GM12878 (cell line): ENCODE results near the gene TAF4.

Source experiments
- CTCF ChIP-seq, 3 experiments: IDR thresholded peaks in 2 of 3; conservative IDR thresholded peaks in 1 of 3; 2 replicates each; pipeline ENCODE4 v1.5.1; 2011; ENCODE audit warnings: low read depth in 3 of 3, low read length in 3 of 3, mild to moderate bottlenecking in 3 of 3, control low read depth in 2 of 3, moderate library complexity in 2 of 3, inconsistent platforms in 1 of 3, mixed read lengths in 1 of 3; ENCODE audit not compliant: control insufficient read depth in 2 of 3, insufficient read depth in 1 of 3; ENCODE audit errors: extremely low read depth in 1 of 3
- EP300 ChIP-seq, 2 experiments: fragments of 150-350 bp in 1 of 2; IDR thresholded peaks; 2 replicates each; pipeline ENCODE4 v1.6.1; 2011 to 2012; ENCODE audit warnings: low read depth in 2 of 2, low read length in 2 of 2, borderline replicate concordance in 1 of 2, improper control_type of control experiment in 1 of 2, inconsistent platforms in 1 of 2; ENCODE audit not compliant: control insufficient read depth in 1 of 2
- JUND ChIP-seq: IDR thresholded peaks from 2 replicates; pipeline ENCODE4 v1.6.1; 2012; ENCODE audit warnings: low read depth, mild to moderate bottlenecking, low read length, improper control_type of control experiment, moderate library complexity
- MAX ChIP-seq: IDR thresholded peaks from 2 replicates; pipeline ENCODE4 v1.6.1; 2012; ENCODE audit warnings: low read depth, low read length, improper control_type of control experiment
- RAD21 ChIP-seq: IDR thresholded peaks from 2 replicates; pipeline ENCODE4 v1.6.1; 2011; ENCODE audit warnings: mild to moderate bottlenecking, low read depth, low read length, moderate library complexity; ENCODE audit not compliant: insufficient read depth
- RCOR1 ChIP-seq: conservative IDR thresholded peaks from 2 replicates; pipeline ENCODE4 v1.6.1; 2012; ENCODE audit warnings: low read depth, low read length, improper control_type of control experiment
- REST ChIP-seq: IDR thresholded peaks from 2 replicates; pipeline ENCODE4 v1.6.1; 2012; ENCODE audit warnings: mild to moderate bottlenecking, low read depth, low read length
- SMARCA5 ChIP-seq: fragments of 450-650 bp; IDR thresholded peaks from 2 replicates; pipeline ENCODE4 v1.6.1; 2017; ENCODE audit warnings: mild to moderate bottlenecking
- TARDBP ChIP-seq: IDR thresholded peaks from 2 replicates; pipeline ENCODE4 v1.6.1; 2016; ENCODE audit warnings: borderline replicate concordance
- TCF12 ChIP-seq: IDR thresholded peaks from 2 replicates; pipeline ENCODE4 v1.6.1; 2011; ENCODE audit warnings: low read depth, mild to moderate bottlenecking, low read length
- ZBTB33 ChIP-seq: fragments of 450-650 bp; IDR thresholded peaks from 2 replicates; pipeline ENCODE4 v1.6.1; 2017; ENCODE audit warnings: mild to moderate bottlenecking

GRCh38 chr20:61982191-61982950, 83.3 kb downstream of the TAF4 start:
- no peak for TF ChIP-seq MAX
- TF ChIP-seq RAD21: no peak
- TF ChIP-seq EP300 (IDR thresholded peaks at IDR 0.05; ENCODE audit: borderline replicate concordance in 1 of 2, control insufficient read depth in 1 of 2, low read depth in 2 of 2, low read length in 2 of 2): no peak
- TF ChIP-seq ZBTB33: no peak
- TF ChIP-seq REST: no peak
- TF ChIP-seq TCF12: no peak
- no peak for TF ChIP-seq JUND
- TF ChIP-seq CTCF (IDR thresholded peaks at IDR 0.05 in 2 of 3, conservative IDR thresholded peaks at IDR 0.05 in 1 of 3; ENCODE audit: control insufficient read depth in 2 of 3, extremely low read depth in 1 of 3, insufficient read depth in 1 of 3, low read depth in 3 of 3, low read length in 3 of 3): no peak
- TF ChIP-seq SMARCA5: no peak
- no peak for TF ChIP-seq TARDBP
- TF ChIP-seq RCOR1: no peak
